Measurements from ENCODE around the gene KRT17. TPM values are rescaled to one million over a fixed set of nuclear protein-coding genes. Genes with fewer than 3 reads are reported as not detected.

KRT17 gene
- total and polyA plus RNA-seq, 9 of the 15 experiments (the other 6 are each of a cell fraction or from before 2014, with no cell fraction given) = 0.23 to 0.25 TPM; not detected in 7

DNA sequence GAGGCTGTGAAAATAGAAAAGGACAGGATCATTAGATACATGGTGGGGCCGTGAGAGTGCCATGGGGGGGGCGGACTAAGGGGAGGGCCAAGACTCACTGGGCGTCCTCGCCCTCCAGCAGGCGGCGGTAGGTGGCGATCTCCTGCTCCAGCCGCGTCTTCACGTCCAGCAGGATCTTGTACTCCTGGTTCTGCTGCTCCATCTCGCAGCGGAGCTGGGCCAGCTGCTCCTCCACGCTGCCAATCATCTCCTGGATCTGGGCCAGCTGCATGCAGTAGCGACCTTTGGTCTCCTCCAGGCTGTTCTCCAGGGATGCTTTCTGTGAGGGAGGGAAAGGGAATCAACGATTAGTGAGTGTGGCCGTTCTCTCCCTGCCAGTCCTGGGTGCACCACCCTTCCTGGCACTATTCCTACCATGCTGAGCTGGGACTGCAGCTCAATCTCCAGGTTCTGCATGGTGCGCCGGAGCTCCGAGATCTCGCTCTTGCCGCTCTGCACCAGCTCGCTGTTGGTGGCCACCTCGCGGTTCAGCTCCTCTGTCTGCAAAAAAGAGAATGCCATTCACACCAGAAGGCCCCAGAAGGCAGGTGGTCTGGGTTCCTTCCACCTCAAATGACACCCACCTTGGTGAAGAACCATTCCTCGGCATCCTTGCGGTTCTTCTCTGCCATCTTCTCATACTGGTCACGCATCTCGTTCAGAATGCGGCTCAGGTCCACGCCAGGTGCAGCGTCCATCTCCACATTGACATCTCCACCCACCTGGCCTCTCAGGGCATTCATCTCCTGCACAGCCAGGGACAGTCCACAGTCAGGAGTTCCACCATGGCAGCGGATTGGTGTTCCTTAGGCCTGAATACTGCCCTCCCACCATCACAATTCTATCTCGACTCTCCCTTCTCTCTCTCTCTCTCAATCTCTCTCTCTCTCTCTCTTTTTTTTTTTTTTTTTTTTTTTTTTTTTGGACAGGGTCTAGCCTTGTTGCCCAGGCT, 40.9 kb downstream of the KRT17 start:
- BruUV-seq (replicated peaks) = no TSS peak
- ChIA-PET CTCF (ENCODE audit: low intra/inter-chr PET ratio) (no interaction called here), POLR2A (interaction anchor here (0.6 to 0.7 kb wide), 2 partner anchors 27 to 51 kb away, joined by 3 to 4 read pairs; no protein-coding TSS in a partner anchor)
- intact Hi-C loops (cut with micrococcal nuclease) = no loop called here
- no peaks in the 10 kb centered on the region for H3K36me3 ChIP-seq (ENCODE audit: control insufficient read depth, insufficient read depth, low read length)
- no peak overlapping the region for H3K27ac ChIP-seq (ENCODE audit: extremely low read depth, low read depth, low read length)
- in situ Hi-C loops (cut with MboI) = no loop called here
- H3K27me3 ChIP-seq (ENCODE audit: control insufficient read depth in 2 of 2, insufficient read depth in 2 of 2, low read length in 2 of 2) = peaks cover 12 to 49% of the 10 kb centered on the region in 2 experiments; a peak in 4 of 5 replicates
- no peak overlapping the region for H3K9ac ChIP-seq (ENCODE audit: insufficient read depth in 1 of 2, low read depth in 2 of 2, low read length in 2 of 2)
- no peak overlapping the region for H2AFZ ChIP-seq (ENCODE audit: low read depth, low read length)
- peak in 3 of 4 experiments; percentile 19 to 30 (median 28) for DNase-seq (ENCODE audit: extremely low read depth in 1 of 4, low spot score in 3 of 4)
- ATAC-seq = peak; percentile 47
- no peak overlapping the region for H3K4me2 ChIP-seq (ENCODE audit: insufficient read depth, low read length)
- H3K4me1 ChIP-seq (replicated peaks in 1 of 2; ENCODE audit: control insufficient read depth in 2 of 2, insufficient read depth in 2 of 2, low read length in 2 of 2) = peaks cover 2 to 4% of the 10 kb centered on the region in 2 experiments; a peak in 3 of 5 replicates
- H3K4me3 ChIP-seq = no peak overlapping the region
- H3K9me3 ChIP-seq (replicated peaks; ENCODE audit: control insufficient read depth, insufficient read depth, low read depth, low read length) = no peaks in the 10 kb centered on the region
- no peaks in the 10 kb centered on the region for H3K9me1 ChIP-seq (ENCODE audit: control insufficient read depth, insufficient read depth, low read length)
- H3K79me2 ChIP-seq (ENCODE audit: control insufficient read depth, insufficient read depth, low read length) = no peaks in the 10 kb centered on the region
- H4K20me1 ChIP-seq (replicated peaks; ENCODE audit: control insufficient read depth, insufficient read depth, low read length) = no peaks in the 10 kb centered on the region
- 4% methylated on average over 32 of the region's 33 CpGs for WGBS (ENCODE audit: insufficient coverage, low coverage, missing lambda C conversion rate)
- FAIRE-seq = no peak
- TF ChIP-seq POLR2AphosphoS2 (IDR thresholded peaks at IDR 0.05; ENCODE audit: low read length) = no peak
- TF ChIP-seq, protein P1, sequence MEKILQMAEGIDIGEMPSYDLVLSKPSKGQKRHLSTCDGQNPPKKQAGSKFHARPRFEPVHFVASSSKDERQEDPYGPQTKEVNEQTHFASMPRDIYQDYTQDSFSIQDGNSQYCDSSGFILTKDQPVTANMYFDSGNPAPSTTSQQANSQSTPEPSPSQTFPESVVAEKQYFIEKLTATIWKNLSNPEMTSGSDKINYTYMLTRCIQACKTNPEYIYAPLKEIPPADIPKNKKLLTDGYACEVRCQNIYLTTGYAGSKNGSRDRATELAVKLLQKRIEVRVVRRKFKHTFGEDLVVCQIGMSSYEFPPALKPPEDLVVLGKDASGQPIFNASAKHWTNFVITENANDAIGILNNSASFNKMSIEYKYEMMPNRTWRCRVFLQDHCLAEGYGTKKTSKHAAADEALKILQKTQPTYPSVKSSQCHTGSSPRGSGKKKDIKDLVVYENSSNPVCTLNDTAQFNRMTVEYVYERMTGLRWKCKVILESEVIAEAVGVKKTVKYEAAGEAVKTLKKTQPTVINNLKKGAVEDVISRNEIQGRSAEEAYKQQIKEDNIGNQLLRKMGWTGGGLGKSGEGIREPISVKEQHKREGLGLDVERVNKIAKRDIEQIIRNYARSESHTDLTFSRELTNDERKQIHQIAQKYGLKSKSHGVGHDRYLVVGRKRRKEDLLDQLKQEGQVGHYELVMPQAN (IDR thresholded peaks at IDR 0.05; ENCODE audit: borderline replicate concordance) = no peak
- no peak for TF ChIP-seq EP300 (IDR thresholded peaks at IDR 0.05; ENCODE audit: low read length)
- TF ChIP-seq ZNF766 (CRISPR knock-in tag; conservative IDR thresholded peaks at IDR 0.05) = no peak
- TF ChIP-seq NR1H2 (CRISPR knock-in tag; IDR thresholded peaks at IDR 0.05) = no peak
- TF ChIP-seq, protein P2, sequence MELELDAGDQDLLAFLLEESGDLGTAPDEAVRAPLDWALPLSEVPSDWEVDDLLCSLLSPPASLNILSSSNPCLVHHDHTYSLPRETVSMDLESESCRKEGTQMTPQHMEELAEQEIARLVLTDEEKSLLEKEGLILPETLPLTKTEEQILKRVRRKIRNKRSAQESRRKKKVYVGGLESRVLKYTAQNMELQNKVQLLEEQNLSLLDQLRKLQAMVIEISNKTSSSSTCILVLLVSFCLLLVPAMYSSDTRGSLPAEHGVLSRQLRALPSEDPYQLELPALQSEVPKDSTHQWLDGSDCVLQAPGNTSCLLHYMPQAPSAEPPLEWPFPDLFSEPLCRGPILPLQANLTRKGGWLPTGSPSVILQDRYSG (tag; conservative IDR thresholded peaks at IDR 0.05; ENCODE audit: low read depth) = no peak
- TF ChIP-seq HMG20A (CRISPR knock-in tag; conservative IDR thresholded peaks at IDR 0.05) = no peak
- no peak for TF ChIP-seq MCM3 (IDR thresholded peaks at IDR 0.05)
- TF ChIP-seq ZNF324 (CRISPR knock-in tag; IDR thresholded peaks at IDR 0.05) = no peak
- TF ChIP-seq, protein P3, sequence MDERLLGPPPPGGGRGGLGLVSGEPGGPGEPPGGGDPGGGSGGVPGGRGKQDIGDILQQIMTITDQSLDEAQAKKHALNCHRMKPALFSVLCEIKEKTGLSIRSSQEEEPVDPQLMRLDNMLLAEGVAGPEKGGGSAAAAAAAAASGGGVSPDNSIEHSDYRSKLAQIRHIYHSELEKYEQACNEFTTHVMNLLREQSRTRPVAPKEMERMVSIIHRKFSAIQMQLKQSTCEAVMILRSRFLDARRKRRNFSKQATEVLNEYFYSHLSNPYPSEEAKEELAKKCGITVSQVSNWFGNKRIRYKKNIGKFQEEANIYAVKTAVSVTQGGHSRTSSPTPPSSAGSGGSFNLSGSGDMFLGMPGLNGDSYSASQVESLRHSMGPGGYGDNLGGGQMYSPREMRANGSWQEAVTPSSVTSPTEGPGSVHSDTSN (CRISPR knock-in tag; IDR thresholded peaks at IDR 0.05; ENCODE audit: low read depth) = no peak
- TF ChIP-seq, protein P3 (tag; conservative IDR thresholded peaks at IDR 0.05; ENCODE audit: low read depth) = no peak
- TF ChIP-seq TCF7 (IDR thresholded peaks at IDR 0.05; ENCODE audit: borderline replicate concordance) = no peak
- no peak for TF ChIP-seq SREBF1 (IDR thresholded peaks at IDR 0.05; ENCODE audit: borderline replicate concordance, low read depth, low read length)
- TF ChIP-seq, protein P4, sequence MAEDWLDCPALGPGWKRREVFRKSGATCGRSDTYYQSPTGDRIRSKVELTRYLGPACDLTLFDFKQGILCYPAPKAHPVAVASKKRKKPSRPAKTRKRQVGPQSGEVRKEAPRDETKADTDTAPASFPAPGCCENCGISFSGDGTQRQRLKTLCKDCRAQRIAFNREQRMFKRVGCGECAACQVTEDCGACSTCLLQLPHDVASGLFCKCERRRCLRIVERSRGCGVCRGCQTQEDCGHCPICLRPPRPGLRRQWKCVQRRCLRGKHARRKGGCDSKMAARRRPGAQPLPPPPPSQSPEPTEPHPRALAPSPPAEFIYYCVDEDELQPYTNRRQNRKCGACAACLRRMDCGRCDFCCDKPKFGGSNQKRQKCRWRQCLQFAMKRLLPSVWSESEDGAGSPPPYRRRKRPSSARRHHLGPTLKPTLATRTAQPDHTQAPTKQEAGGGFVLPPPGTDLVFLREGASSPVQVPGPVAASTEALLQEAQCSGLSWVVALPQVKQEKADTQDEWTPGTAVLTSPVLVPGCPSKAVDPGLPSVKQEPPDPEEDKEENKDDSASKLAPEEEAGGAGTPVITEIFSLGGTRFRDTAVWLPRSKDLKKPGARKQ (CRISPR knock-in tag; IDR thresholded peaks at IDR 0.05) = no peak
